NOMO-1 treated with dmso at 0.1 percent for 144 hours (cell line): Measurements from ENCODE around the gene RO60.

Experiments used
- DNase-seq: peaks from one replicate; lab custom pipeline; 2025; ENCODE audit not compliant: unreplicated experiment; lab: John Stamatoyannopoulos, UW

RO60 gene

GRCh38 chr1:193105821-193106177 is 46.4 kb downstream of the RO60 start:
- DNase-seq, result no peak

- no peak for DNase-seq
Observed at GRCh38 chr1:193108471-193108870, 49.1 kb downstream of the RO60 start.
